T-helper 17 cell (primary cell): ENCODE results near the gene IL27RA. TPM values are rescaled to one million over a fixed set of nuclear protein-coding genes. Genes with fewer than 3 reads are reported as not detected.

Source experiments
- ATAC-seq: fragments of 150-1000 bp; cut with Tn5 transposase; 2 replicates; pipeline ENCODE4 v1.10.0; 2021; ENCODE audit warnings: mild to moderate bottlenecking, moderate library complexity
- DNase-seq, 3 donors: peaks; one replicate each; pipeline versions ENCODE4 v3.0.0 to v3.0.0-alpha.2; 2020 to 2021
- H3K9me3 ChIP-seq: one replicate; pipeline ENCODE4 v1.7.0; 2013; ENCODE audit warnings: low read length, mild to moderate bottlenecking; ENCODE audit not compliant: control insufficient read depth, poor library complexity, severe bottlenecking
- H3K27ac Mint-ChIP-seq: one replicate; pipeline ENCODE4 v1.8.0; 2022; ENCODE audit warnings: mild to moderate bottlenecking, moderate library complexity, mixed read lengths
- H3K27me3 Mint-ChIP-seq: one replicate; pipeline ENCODE4 v1.8.0; 2022; ENCODE audit warnings: mixed read lengths
- H3K36me3 Mint-ChIP-seq: one replicate; pipeline ENCODE4 v1.8.0; 2022; ENCODE audit warnings: low read depth, mixed read lengths
- H3K4me1 Mint-ChIP-seq: one replicate; pipeline ENCODE4 v1.8.0; 2022; ENCODE audit warnings: mild to moderate bottlenecking, mixed read lengths
- H3K4me3 Mint-ChIP-seq: one replicate; pipeline ENCODE4 v1.8.0; 2022; ENCODE audit warnings: mild to moderate bottlenecking, moderate library complexity, mixed read lengths
- total RNA-seq, 4 donors: library from RNA in 2 of 4; stranded (reverse) in 2 of 4; gene quantifications; one replicate each; pipeline ENCODE4 v1.2.3 and lab custom pipeline; 2022 to 2026

Gene IL27RA
- total RNA-seq, result 10 to 100 TPM; 39.6 to 51.6 TPM
- total RNA-seq (lab: John Stamatoyannopoulos, UW), result 79.2 to 144 reads per million in 2 donors

DNA sequence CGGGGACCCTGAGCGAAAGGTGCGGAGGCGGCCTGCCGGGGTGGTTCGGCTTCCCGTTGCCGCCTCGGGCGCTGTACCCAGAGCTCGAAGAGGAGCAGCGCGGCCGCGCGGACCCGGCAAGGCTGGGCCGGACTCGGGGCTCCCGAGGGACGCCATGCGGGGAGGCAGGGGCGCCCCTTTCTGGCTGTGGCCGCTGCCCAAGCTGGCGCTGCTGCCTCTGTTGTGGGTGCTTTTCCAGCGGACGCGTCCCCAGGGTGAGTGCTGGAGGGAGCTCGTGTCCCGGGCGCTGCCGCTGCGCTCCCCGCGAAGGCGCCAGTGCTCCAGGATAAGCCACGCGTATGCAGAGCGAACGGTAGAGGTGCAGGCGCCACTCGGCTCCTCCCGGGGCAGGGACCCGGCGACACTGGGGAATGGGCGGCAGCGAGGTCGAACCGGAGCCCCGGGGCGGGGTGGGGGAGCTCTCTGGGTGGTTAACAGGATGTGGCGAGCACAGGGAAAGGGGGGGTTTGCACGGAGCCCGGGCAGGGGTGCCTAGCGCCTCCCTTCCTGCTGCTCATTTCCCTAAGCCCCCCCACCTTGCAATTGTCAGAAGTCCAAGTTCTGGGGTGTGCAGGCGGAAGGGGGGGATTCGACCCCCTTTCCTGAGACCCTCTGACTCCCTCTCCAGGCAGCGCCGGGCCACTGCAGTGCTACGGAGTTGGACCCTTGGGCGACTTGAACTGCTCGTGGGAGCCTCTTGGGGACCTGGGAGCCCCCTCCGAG, at the start of gene IL27RA:
IL27RA (plus strand) TSS at position 44 of the 762 bp plus-strand sequence; CDS start at position 155, 111 bp downstream.
- H3K27me3 Mint-ChIP-seq, result no peaks in the 10 kb centered on the region
- H3K4me3 Mint-ChIP-seq, result peak within 1 kb of the TSS; percentile 97
- H3K27ac Mint-ChIP-seq, result peak within 1 kb of the TSS; percentile 98
- ATAC-seq, result peak; percentile 83
- no peaks in the 10 kb centered on the region for H3K9me3 ChIP-seq
- H3K36me3 Mint-ChIP-seq, result no peaks in the 10 kb centered on the region
- peak; percentile 67 to 77 (median 69) for DNase-seq
- H3K4me1 Mint-ChIP-seq, result peaks cover 34% of the 10 kb centered on the region

DNA sequence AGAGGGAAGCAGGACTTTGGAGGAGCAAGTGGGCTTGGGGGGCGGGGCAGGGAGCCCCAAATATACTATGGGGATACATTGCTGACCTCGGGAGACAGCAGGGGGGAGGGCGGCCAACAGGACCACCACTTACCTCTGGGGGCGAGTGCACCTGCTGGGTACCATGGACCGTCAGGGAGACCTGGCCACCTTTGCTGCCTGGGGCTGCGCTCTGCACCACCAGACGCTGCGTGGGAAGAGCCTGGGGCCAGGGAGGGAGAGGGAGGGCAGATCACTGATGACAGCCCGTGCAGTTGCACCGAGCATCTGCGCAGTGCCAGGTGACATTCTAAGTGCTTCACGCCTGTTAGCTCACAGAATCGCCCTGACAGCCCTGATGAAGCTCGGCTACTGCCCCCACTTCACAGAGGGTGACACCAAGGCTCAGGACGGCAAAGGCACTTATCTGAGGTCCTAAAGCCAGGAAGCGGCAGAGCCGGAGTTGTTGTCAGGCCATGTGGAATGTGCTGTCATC, 49.5 kb upstream of the IL27RA start:
- no peak for DNase-seq
- ATAC-seq, result no peak
- H3K27me3 Mint-ChIP-seq, result no peaks in the 10 kb centered on the region
- peaks cover 25% of the 10 kb centered on the region for H3K4me1 Mint-ChIP-seq
- no peak overlapping the region for H3K4me3 Mint-ChIP-seq
- no peaks in the 10 kb centered on the region for H3K9me3 ChIP-seq
- no peaks in the 10 kb centered on the region for H3K36me3 Mint-ChIP-seq
- no peak overlapping the region for H3K27ac Mint-ChIP-seq

DNA sequence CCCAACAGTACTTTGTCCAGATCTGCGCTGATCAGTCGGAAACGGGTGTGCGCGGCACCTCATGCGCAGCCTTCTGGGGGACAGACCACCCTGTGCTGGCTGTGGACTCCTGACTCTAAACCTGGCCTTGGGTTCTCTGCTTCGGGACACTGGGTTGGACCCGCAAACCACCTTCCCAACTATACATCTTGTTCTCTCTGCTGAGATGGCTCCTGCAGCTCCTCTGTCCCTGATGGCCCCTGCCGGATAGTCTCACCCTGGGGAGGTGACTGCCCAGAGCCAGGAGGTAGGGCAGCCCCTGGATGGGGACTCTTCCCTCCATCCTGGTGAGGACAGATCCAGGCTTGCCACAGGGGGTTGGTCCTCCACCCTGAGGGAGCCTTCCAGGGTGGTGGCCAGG, 48.8 kb upstream of the IL27RA start:
- no peaks in the 10 kb centered on the region for H3K9me3 ChIP-seq
- H3K27ac Mint-ChIP-seq, result peak overlapping the region; percentile 77
- DNase-seq, result no peak
- no peak for ATAC-seq
- H3K4me1 Mint-ChIP-seq, result peaks cover 30% of the 10 kb centered on the region
- no peaks in the 10 kb centered on the region for H3K27me3 Mint-ChIP-seq
- H3K4me3 Mint-ChIP-seq, result no peak overlapping the region
- no peaks in the 10 kb centered on the region for H3K36me3 Mint-ChIP-seq

DNA sequence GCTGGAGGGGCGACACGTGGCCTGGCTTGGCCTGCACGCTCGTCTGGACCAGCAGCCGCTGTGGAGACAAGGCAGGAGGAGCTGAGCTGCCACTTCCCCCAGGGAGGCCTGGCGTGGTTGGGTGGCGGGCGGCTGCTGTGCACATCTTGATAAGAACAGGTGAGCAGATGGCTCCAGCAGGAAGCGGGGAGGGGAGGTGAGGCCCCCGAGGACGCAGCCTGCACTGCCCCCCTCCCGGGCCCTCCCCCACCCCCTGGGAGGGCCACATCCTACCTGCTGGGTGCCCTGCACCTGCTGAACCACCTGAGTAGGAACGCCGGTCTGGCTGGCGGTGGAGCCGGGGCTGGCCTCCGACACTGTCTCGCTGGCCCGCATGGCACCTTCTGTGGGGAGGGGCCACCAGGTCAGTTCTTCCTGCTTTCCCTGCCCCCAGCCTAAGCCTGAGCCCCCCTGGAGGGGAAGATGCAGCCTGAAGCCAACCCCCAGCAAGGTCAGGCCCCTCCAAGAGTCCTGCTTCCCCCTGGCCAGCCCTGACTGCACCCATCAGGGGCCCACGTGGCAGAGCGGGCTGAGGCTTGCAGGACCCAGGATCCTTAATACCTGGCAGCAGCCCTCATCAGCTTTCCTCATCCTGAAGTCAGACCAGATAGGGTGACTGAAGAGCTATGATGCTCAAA, 48.2 kb upstream of the IL27RA start:
- peak overlapping the region; percentile 57 for H3K4me3 Mint-ChIP-seq
- peaks cover 33% of the 10 kb centered on the region for H3K4me1 Mint-ChIP-seq
- H3K27me3 Mint-ChIP-seq, result no peaks in the 10 kb centered on the region
- peak in 2 of 3 donors; percentile 24 to 28 for DNase-seq
- H3K27ac Mint-ChIP-seq, result peak overlapping the region; percentile 77
- no peak for ATAC-seq
- H3K36me3 Mint-ChIP-seq, result no peaks in the 10 kb centered on the region
- H3K9me3 ChIP-seq, result no peaks in the 10 kb centered on the region

DNA sequence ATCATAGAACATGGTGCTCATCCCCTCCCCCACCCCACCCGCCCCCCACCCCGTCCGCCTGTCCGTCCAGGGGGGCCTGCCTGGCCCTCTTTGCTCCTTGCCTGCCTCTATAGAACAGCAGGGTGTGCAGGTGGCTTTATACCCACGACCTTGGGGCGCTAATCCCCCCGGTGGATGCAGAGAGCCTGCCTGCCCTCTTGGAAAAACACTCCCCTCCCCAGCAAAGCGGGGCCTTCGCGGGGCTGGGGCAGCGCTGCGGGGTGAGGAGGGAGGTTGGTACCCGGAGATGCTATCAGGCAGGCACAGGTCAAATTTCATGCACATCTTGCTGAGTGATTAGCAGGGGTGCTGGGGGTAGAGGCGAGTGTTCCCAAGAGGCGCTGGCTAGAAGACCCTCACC, 47.4 kb upstream of the IL27RA start:
- peak overlapping the region; percentile 31 for H3K4me3 Mint-ChIP-seq
- no peak for ATAC-seq
- peaks cover 40% of the 10 kb centered on the region for H3K4me1 Mint-ChIP-seq
- H3K27ac Mint-ChIP-seq, result peak overlapping the region; percentile 97
- no peaks in the 10 kb centered on the region for H3K27me3 Mint-ChIP-seq
- no peak for DNase-seq
- H3K36me3 Mint-ChIP-seq, result no peaks in the 10 kb centered on the region
- no peaks in the 10 kb centered on the region for H3K9me3 ChIP-seq

GRCh38 chr19:13984875-13985741, 46.5 kb upstream of the IL27RA start:
- H3K27me3 Mint-ChIP-seq, result no peaks in the 10 kb centered on the region
- DNase-seq, result peak in 1 of 3 donors; percentile 35
- peaks cover 2% of the 10 kb centered on the region for H3K36me3 Mint-ChIP-seq
- no peak for ATAC-seq
- H3K9me3 ChIP-seq, result no peaks in the 10 kb centered on the region
- H3K27ac Mint-ChIP-seq, result peak overlapping the region; percentile 97
- peaks cover 47% of the 10 kb centered on the region for H3K4me1 Mint-ChIP-seq
- H3K4me3 Mint-ChIP-seq, result peak overlapping the region; percentile 81

- DNase-seq (no peak), ATAC-seq (peak; percentile 23)
- Mint-ChIP-seq H3K4me1 (peaks cover 51% of the 10 kb centered on the region), H3K4me3 (peak overlapping the region; percentile 83), H3K27ac (peak overlapping the region; percentile 97), H3K36me3 (peaks cover 3% of the 10 kb centered on the region), H3K27me3 (no peaks in the 10 kb centered on the region)
- H3K9me3 ChIP-seq, result no peaks in the 10 kb centered on the region
Measured at GRCh38 chr19:13985771-13986347, 45.7 kb upstream of the IL27RA start.

GRCh38 chr19:13986348-13986904, 45.1 kb upstream of the IL27RA start:
- Mint-ChIP-seq H3K4me1 (peaks cover 55% of the 10 kb centered on the region), H3K36me3 (peaks cover 6% of the 10 kb centered on the region), H3K27ac (peak overlapping the region; percentile 97), H3K27me3 (no peaks in the 10 kb centered on the region), H3K4me3 (peak overlapping the region; percentile 83)
- ATAC-seq (peak; percentile 91), DNase-seq (peak; percentile 96 to 98 (median 97))
- H3K9me3 ChIP-seq, result no peaks in the 10 kb centered on the region

DNA sequence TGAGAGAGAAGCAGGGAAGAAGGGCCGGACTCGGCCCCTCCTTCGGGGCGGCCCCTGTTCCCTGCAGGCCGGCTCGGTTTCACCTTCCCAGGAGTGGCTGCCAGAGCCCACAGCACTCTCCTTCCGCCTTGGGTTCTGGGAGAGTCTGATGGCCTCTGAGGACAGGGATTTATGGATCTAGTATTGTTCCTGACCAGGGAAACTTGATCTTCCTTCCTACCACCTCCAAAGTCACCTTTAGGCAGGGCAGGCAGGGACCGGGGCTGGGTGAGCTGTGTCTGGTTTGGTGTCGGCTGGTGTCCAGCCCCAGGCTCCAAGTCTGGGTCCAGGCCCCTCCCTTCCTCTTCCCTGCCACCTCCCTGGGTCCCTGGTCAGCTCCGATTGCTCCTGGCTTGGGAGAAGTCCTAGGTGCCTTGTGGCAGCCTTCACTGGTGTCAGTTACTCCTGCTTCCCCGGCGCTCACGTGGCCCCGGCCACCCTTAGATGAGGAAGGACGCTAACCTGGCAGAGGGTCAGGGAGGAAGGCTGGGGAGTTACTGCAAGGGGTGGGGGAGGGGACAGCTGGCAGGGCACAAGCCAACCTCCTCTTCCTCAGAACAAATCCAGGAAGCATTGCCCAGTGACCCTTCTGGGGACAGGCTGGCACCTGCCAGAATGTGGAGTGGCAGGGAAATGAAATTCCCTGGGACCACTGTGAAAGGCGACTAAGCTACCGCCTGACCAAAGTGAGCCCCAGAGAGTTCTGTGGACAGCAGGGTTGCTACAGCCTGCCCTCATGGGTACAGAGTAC, 44.3 kb upstream of the IL27RA start:
- H3K4me3 Mint-ChIP-seq, result peak overlapping the region; percentile 83
- no peaks in the 10 kb centered on the region for H3K9me3 ChIP-seq
- peaks cover 8% of the 10 kb centered on the region for H3K36me3 Mint-ChIP-seq
- no peak for ATAC-seq
- H3K4me1 Mint-ChIP-seq, result peaks cover 57% of the 10 kb centered on the region
- no peak for DNase-seq
- peak overlapping the region; percentile 97 for H3K27ac Mint-ChIP-seq
- H3K27me3 Mint-ChIP-seq, result no peaks in the 10 kb centered on the region

GRCh38 chr19:13989487-13989886, 42.1 kb upstream of the IL27RA start:
- H3K27me3 Mint-ChIP-seq, result no peaks in the 10 kb centered on the region
- H3K36me3 Mint-ChIP-seq, result peaks cover 8% of the 10 kb centered on the region
- H3K4me1 Mint-ChIP-seq, result peaks cover 52% of the 10 kb centered on the region
- H3K4me3 Mint-ChIP-seq, result no peak overlapping the region
- ATAC-seq (no peak), DNase-seq (no peak)
- no peaks in the 10 kb centered on the region for H3K9me3 ChIP-seq
- peak overlapping the region; percentile 97 for H3K27ac Mint-ChIP-seq

GRCh38 chr19:13990085-13990484, 41.5 kb upstream of the IL27RA start:
- H3K27ac Mint-ChIP-seq, result peak overlapping the region; percentile 97
- no peak overlapping the region for H3K4me3 Mint-ChIP-seq
- peaks cover 8% of the 10 kb centered on the region for H3K36me3 Mint-ChIP-seq
- peaks cover 51% of the 10 kb centered on the region for H3K4me1 Mint-ChIP-seq
- H3K27me3 Mint-ChIP-seq, result no peaks in the 10 kb centered on the region
- DNase-seq, result no peak
- no peak for ATAC-seq
- H3K9me3 ChIP-seq, result no peaks in the 10 kb centered on the region

GRCh38 chr19:13992025-13992424, 39.5 kb upstream of the IL27RA start:
- peaks cover 42% of the 10 kb centered on the region for H3K4me1 Mint-ChIP-seq

More at GRCh38 chr19:13992025-13992424, 39.5 kb upstream of the IL27RA start:
- Mint-ChIP-seq H3K27me3 (no peaks in the 10 kb centered on the region), H3K36me3 (peaks cover 8% of the 10 kb centered on the region), H3K27ac (peak overlapping the region; percentile 81), H3K4me3 (no peak overlapping the region)
- ATAC-seq (no peak), DNase-seq (no peak)
- no peaks in the 10 kb centered on the region for H3K9me3 ChIP-seq
